K562 (cell line): ENCODE data around the gene KDM2B. TPM values are rescaled to one million over a fixed set of nuclear protein-coding genes. Genes with fewer than 3 reads are reported as not detected.

Experiments used
- CBX8 ChIP-seq: fragments of 200-600 bp; sonication (generic); IDR thresholded peaks from 2 replicates; pipeline ENCODE4 v1.6.1; 2012; ENCODE audit warnings: borderline replicate concordance, mixed run types, low read depth, mild to moderate bottlenecking, moderate library complexity, mixed read lengths, low read length, control low read depth, inconsistent platforms; ENCODE audit not compliant: poor library complexity, severe bottlenecking; ENCODE audit errors: extremely low read depth
- DMBX1 ChIP-seq: fragments of 250-450 bp; sonication (Bioruptor Pico); IDR thresholded peaks from 2 replicates; pipeline ENCODE4 v1.8.0; 2022; ENCODE audit warnings: inconsistent platforms, mild to moderate bottlenecking, moderate library complexity, borderline replicate concordance
- DPF2 ChIP-seq: fragments of 450-650 bp; IDR thresholded peaks from 2 replicates; pipeline ENCODE4 v1.6.1; 2016
- EGR1 ChIP-seq: fragments of 450-650 bp; conservative IDR thresholded peaks from 2 replicates; pipeline ENCODE4 v1.6.1; 2017; ENCODE audit warnings: mild to moderate bottlenecking
- KHSRP ChIP-seq: fragments of 450-650 bp; IDR thresholded peaks from 2 replicates; pipeline ENCODE4 v1.6.1; 2017
- MCM3 ChIP-seq: fragments of 450-650 bp; IDR thresholded peaks from 2 replicates; pipeline ENCODE4 v1.6.1; 2016
- MYC ChIP-seq, 2 experiments: fragments of 250-450 bp in 1 of 2; sonication (Bioruptor Pico) in 1 of 2; IDR thresholded peaks; 2 replicates each; pipeline versions ENCODE4 v1.5.1 to v1.6.1; 2012 to 2021; ENCODE audit warnings: low read depth in 2 of 2, borderline replicate concordance in 1 of 2, improper control_type of control experiment in 1 of 2, low read length in 1 of 2, mild to moderate bottlenecking in 1 of 2, moderate library complexity in 1 of 2
- NEUROD1 ChIP-seq: fragments of 150-350 bp; IDR thresholded peaks from 2 replicates; pipeline ENCODE4 v1.6.1; 2014; ENCODE audit warnings: borderline replicate concordance, low read length, low read depth; ENCODE audit not compliant: partially characterized antibody
- OTX1 ChIP-seq: fragments of 450-650 bp; formaldehyde crosslinking; IDR thresholded peaks from 2 replicates; pipeline ENCODE4 v1.4.0; 2022; ENCODE audit warnings: mild to moderate bottlenecking
- POLR2G ChIP-seq: fragments of 200-400 bp; formaldehyde crosslinking; IDR thresholded peaks from 2 replicates; pipeline ENCODE4 v1.6.1; 2017; ENCODE audit warnings: low read depth, mild to moderate bottlenecking, antibody characterized with exemption, low read length, moderate library complexity
- RAD21 ChIP-seq, 2 experiments: fragments of 250-450 bp in 1 of 2; fragments of 450-650 bp in 1 of 2; sonication (Bioruptor Pico) in 1 of 2; formaldehyde crosslinking in 1 of 2; IDR thresholded peaks in 1 of 2; conservative IDR thresholded peaks in 1 of 2; 2 replicates each; pipeline versions ENCODE4 v1.4.0 to v1.8.0; 2020 to 2022; ENCODE audit warnings: mild to moderate bottlenecking in 2 of 2, moderate library complexity in 1 of 2
- RFX7 ChIP-seq: fragments of 250-450 bp; sonication (Bioruptor Pico); IDR thresholded peaks from 2 replicates; pipeline ENCODE4 v1.5.1; 2021; ENCODE audit warnings: mild to moderate bottlenecking
- STAT5A ChIP-seq: IDR thresholded peaks from 2 replicates; pipeline ENCODE4 v1.6.1; 2012; ENCODE audit warnings: low read length, inconsistent platforms, borderline replicate concordance
- TBL1XR1 ChIP-seq, 2 experiments: IDR thresholded peaks; 2 replicates each; pipeline ENCODE4 v1.6.1; 2012; ENCODE audit warnings: improper control_type of control experiment in 2 of 2, low read length in 2 of 2, mild to moderate bottlenecking in 1 of 2
- U2AF1 ChIP-seq: fragments of 200-400 bp; formaldehyde crosslinking; optimal IDR thresholded peaks from 2 replicates; pipeline ENCODE3; 2017; ENCODE audit warnings: mild to moderate bottlenecking, low read depth, low read length, moderate library complexity
- ZNF143 ChIP-seq: sonication (generic); formaldehyde crosslinking; IDR thresholded peaks from 2 replicates; pipeline ENCODE4 v1.9.0; 2022; ENCODE audit warnings: mild to moderate bottlenecking, missing genetic modification reagents
- ZNF217 ChIP-seq: sonication (generic); formaldehyde crosslinking; IDR thresholded peaks from 2 replicates; pipeline ENCODE4 v1.8.0; 2022; ENCODE audit warnings: mild to moderate bottlenecking, missing genetic modification reagents
- ZNF707 ChIP-seq: fragments of 250-450 bp; sonication (Bioruptor Pico); conservative IDR thresholded peaks from 2 replicates; pipeline ENCODE4 v1.8.0; 2022; ENCODE audit warnings: inconsistent platforms, mild to moderate bottlenecking, moderate library complexity
- polyA plus RNA-seq, 8 experiments: library from polyadenylated mRNA; depleted of rRNA in 4 of 8; stranded (reverse) in 5 of 8; unstranded in 3 of 8; fragments of >200 nt; fragmentation: Nextera tagmentation in 2 of 8; fragmentation: Illumina TruSeq in 1 of 8; extraction: Ambion mirVana in 2 of 8; extraction: Trizol in 1 of 8; gene quantifications; 2 replicates each; pipeline versions ENCODE4 v1.2.1 to v1.2.3, GENCODE V29; 2011 to 2014; ENCODE audit warnings: inconsistent platforms in 1 of 8, missing spikeins in 1 of 8
- total RNA-seq, 7 experiments: library from RNA; depleted of rRNA in 6 of 7; stranded (reverse); fragments of >200 nt in 6 of 7; fragmentation: Illumina TruSeq in 2 of 7; extraction: Trizol in 2 of 7; gene quantifications; 2 replicates each; pipeline versions ENCODE4 v1.2.1 to v1.2.3, GENCODE V29; 2011 to 2021; ENCODE audit warnings: low replicate concordance in 1 of 7
- TF ChIP-seq, protein P1 (sequence below): fragments of 250-450 bp; sonication (Bioruptor Pico); IDR thresholded peaks from 2 replicates; pipeline ENCODE4 v1.5.0; 2021
- TF ChIP-seq, protein P2 (sequence below): fragments of 450-650 bp; IDR thresholded peaks from 2 replicates; pipeline ENCODE4 v1.6.1; 2014; ENCODE audit warnings: low read depth, mild to moderate bottlenecking, moderate library complexity, borderline replicate concordance
- TF ChIP-seq, protein P3 (sequence below): fragments of 250-450 bp; sonication (Bioruptor Pico); IDR thresholded peaks from 2 replicates; pipeline ENCODE4 v1.4.0; 2020; ENCODE audit warnings: mild to moderate bottlenecking, moderate library complexity

KDM2B gene
- total and polyA plus RNA-seq, 9 of the 15 experiments (the other 6 are each of a cell fraction or from before 2014, with no cell fraction given) = 7.4 to 50.5 (median 22.5) TPM

- no peak for TF ChIP-seq OTX1 (CRISPR knock-in tag)
- TF ChIP-seq, protein P1, sequence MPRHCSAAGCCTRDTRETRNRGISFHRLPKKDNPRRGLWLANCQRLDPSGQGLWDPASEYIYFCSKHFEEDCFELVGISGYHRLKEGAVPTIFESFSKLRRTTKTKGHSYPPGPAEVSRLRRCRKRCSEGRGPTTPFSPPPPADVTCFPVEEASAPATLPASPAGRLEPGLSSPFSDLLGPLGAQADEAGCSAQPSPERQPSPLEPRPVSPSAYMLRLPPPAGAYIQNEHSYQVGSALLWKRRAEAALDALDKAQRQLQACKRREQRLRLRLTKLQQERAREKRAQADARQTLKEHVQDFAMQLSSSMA (CRISPR knock-in tag) = no peak
- no peak for TF ChIP-seq RAD21 (CRISPR knock-in tag; conservative IDR thresholded peaks at IDR 0.05 in 1 of 2, IDR thresholded peaks at IDR 0.05 in 1 of 2)
- no peak for TF ChIP-seq U2AF1
- TF ChIP-seq MYC (IDR thresholded peaks at IDR 0.05; ENCODE audit: low read depth, low read length) = no peak
- no peak for TF ChIP-seq MYC (CRISPR knock-in tag; IDR thresholded peaks at IDR 0.05; ENCODE audit: borderline replicate concordance, low read depth)
- no peak for TF ChIP-seq RFX7 (CRISPR knock-in tag)
- no peak for TF ChIP-seq ZNF217 (CRISPR knock-in tag)
- TF ChIP-seq KHSRP = no peak
- TF ChIP-seq CBX8 = no peak
- TF ChIP-seq NEUROD1 = no peak
- no peak for TF ChIP-seq TBL1XR1 (IDR thresholded peaks at IDR 0.05; ENCODE audit: low read length in 2 of 2)
- TF ChIP-seq DPF2 = peak; percentile 76
- no peak; the same call in 1 of the 2 replicates for TF ChIP-seq STAT5A
- peak; percentile 62 for TF ChIP-seq POLR2G
- TF ChIP-seq ZNF143 (CRISPR knock-in tag) = no peak
- TF ChIP-seq ZNF707 (CRISPR knock-in tag) = no peak
- TF ChIP-seq MCM3 = no peak
- TF ChIP-seq, protein P2, sequence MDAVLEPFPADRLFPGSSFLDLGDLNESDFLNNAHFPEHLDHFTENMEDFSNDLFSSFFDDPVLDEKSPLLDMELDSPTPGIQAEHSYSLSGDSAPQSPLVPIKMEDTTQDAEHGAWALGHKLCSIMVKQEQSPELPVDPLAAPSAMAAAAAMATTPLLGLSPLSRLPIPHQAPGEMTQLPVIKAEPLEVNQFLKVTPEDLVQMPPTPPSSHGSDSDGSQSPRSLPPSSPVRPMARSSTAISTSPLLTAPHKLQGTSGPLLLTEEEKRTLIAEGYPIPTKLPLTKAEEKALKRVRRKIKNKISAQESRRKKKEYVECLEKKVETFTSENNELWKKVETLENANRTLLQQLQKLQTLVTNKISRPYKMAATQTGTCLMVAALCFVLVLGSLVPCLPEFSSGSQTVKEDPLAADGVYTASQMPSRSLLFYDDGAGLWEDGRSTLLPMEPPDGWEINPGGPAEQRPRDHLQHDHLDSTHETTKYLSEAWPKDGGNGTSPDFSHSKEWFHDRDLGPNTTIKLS = no peak
- TF ChIP-seq, protein P3, sequence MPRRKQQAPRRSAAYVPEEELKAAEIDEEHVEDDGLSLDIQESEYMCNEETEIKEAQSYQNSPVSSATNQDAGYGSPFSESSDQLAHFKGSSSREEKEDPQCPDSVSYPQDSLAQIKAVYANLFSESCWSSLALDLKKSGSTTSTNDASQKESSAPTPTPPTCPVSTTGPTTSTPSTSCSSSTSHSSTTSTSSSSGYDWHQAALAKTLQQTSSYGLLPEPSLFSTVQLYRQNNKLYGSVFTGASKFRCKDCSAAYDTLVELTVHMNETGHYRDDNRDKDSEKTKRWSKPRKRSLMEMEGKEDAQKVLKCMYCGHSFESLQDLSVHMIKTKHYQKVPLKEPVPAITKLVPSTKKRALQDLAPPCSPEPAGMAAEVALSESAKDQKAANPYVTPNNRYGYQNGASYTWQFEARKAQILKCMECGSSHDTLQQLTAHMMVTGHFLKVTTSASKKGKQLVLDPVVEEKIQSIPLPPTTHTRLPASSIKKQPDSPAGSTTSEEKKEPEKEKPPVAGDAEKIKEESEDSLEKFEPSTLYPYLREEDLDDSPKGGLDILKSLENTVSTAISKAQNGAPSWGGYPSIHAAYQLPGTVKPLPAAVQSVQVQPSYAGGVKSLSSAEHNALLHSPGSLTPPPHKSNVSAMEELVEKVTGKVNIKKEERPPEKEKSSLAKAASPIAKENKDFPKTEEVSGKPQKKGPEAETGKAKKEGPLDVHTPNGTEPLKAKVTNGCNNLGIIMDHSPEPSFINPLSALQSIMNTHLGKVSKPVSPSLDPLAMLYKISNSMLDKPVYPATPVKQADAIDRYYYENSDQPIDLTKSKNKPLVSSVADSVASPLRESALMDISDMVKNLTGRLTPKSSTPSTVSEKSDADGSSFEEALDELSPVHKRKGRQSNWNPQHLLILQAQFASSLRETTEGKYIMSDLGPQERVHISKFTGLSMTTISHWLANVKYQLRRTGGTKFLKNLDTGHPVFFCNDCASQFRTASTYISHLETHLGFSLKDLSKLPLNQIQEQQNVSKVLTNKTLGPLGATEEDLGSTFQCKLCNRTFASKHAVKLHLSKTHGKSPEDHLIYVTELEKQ (CRISPR knock-in tag) = no peak
- no peak for TF ChIP-seq DMBX1 (CRISPR knock-in tag)
- peak; percentile 44 for TF ChIP-seq EGR1
Observed at GRCh38 chr12:121400332-121401139, 180.3 kb downstream of the KDM2B start (continued).
